Measurements from ENCODE around the gene PHACTR3. TPM values are rescaled to one million over a fixed set of nuclear protein-coding genes. Genes with fewer than 3 reads are reported as not detected.

PHACTR3 gene
- total and polyA plus RNA-seq, 2 of the 8 experiments (the other 6 are each of a cell fraction or from before 2014, with no cell fraction given) = 0.05 to 0.13 TPM

- TF ChIP-seq TAF1 (IDR thresholded peaks at IDR 0.05; ENCODE audit: low read depth, low read length) (no peak), HDAC6 (IDR thresholded peaks at IDR 0.05; ENCODE audit: low read depth, low read length) (no peak), FOSL1 (IDR thresholded peaks at IDR 0.05; ENCODE audit: insufficient read depth, low read depth, low read length) (no peak)
These were observed 145.0 kb downstream of the PHACTR3 start (continued) for GRCh38 chr20:59749301-59749700.
